Renal cortex interstitium (tissue), 11 donors: ENCODE results near the gene UBXN11. TPM values are rescaled to one million over a fixed set of nuclear protein-coding genes. Genes with fewer than 3 reads are reported as not detected.
A peak's percentile ranks its signal among the peaks of the same experiment; 100 is the strongest.
"Not testable (repeated sequence)": the region's sequence is repeated elsewhere in the genome, so short reads cannot be mapped to it uniquely, and the experiment has no call there.

ENCODE experiments used
- DNase-seq, 11 donors: peaks; one replicate each; pipeline ENCODE4 v3.0.0-alpha.2; 2013; ENCODE audit warnings: low read depth in 9 of 11, low spot score in 4 of 11; ENCODE audit errors: extremely low read depth in 1 of 11
- polyA plus RNA-seq, 3 donors: library from polyadenylated mRNA; unstranded; fragments of 120-200 nt; gene quantifications; one replicate each; pipeline ENCODE4 v1.2.1, GENCODE V29; 2013; ENCODE audit not compliant: insufficient read length in 3 of 3

The UBXN11 gene
- polyA plus RNA-seq, 3 donors = 34.0 to 55.3 (median 44.5) TPM

- no peak for DNase-seq
Measured at GRCh38 chr1:26344147-26344920, 37.9 kb upstream of the UBXN11 start.

DNA sequence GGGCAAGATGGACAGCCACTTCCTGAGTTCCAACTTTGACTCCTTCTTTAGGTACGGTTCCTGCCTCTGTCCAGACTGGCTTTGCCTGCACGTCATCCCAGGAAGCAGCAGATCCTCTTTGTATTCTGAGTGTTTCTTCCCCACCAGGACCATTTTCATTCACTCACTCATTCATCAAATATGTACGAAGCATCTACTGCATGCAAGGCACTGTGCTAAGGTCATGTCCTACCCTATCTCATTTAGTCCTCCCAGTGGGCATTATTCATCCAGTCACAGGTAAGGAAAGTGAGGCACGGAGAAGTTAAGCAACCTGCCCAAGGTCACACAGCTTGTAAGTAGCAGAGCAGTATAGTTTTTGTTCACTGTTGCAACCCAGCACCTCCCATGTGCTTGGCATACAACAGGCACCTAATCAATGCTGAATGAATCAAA lies 33.6 kb upstream of the UBXN11 start:
- DNase-seq = no peak

- DNase-seq = no peak
Measured at GRCh38 chr1:26338670-26339069, 32.2 kb upstream of the UBXN11 start.

GRCh38 chr1:26337625-26338024 lies 31.2 kb upstream of the UBXN11 start:
- no peak for DNase-seq

- DNase-seq = no peak
Measured at GRCh38 chr1:26337206-26337535, 30.7 kb upstream of the UBXN11 start.

GRCh38 chr1:26336477-26337205 lies 30.2 kb upstream of the UBXN11 start:
- DNase-seq = peak in 5 of 11 donors; percentile 37 to 63 (median 52)

DNA sequence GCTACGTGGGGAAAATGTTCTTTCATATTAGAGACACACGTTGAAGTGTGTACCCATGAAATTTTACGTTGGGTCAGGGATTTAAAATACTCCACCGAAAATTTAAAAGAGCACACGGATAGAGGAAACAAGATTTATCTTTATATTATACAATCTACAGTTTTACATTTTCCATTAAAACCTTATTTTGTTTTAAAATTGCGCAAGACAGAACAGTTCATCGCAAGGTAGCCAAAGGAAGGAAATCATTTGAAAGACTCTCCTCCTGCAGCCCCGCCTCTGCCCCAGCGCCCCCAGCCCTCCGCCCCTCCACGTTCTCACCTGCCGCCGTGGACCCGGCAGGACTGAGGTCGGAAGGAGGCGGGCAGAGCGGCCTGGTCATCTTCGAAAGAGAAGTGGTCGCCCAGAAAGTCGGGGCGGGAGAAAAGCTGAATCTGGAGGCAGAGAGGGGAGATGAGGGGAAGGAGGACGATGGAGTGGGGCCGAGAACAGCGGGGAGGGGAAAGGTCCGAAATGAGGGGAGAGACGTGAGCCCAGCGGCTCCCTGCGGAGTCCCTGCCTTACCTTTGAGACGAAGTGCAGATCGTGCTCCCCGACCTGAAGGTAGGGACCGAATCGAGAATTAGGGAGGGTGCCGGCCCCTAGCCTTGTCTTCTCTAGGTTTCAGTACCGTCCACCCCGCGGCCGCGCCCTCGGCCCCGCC lies 29.5 kb upstream of the UBXN11 start:
- DNase-seq = no peak

- not testable (repeated sequence) for DNase-seq
Measured at GRCh38 chr1:26333312-26333711, 26.9 kb upstream of the UBXN11 start.

GRCh38 chr1:26330276-26330675 lies 23.8 kb upstream of the UBXN11 start:
- no peak for DNase-seq

GRCh38 chr1:26329380-26329779 lies 22.9 kb upstream of the UBXN11 start:
- DNase-seq = not testable (repeated sequence)

GRCh38 chr1:26328597-26328996 lies 22.2 kb upstream of the UBXN11 start:
- DNase-seq = no peak

- DNase-seq = no peak
Measured at GRCh38 chr1:26327956-26328362, 21.5 kb upstream of the UBXN11 start.

GRCh38 chr1:26324550-26324949 lies 18.1 kb upstream of the UBXN11 start:
- no peak for DNase-seq

GRCh38 chr1:26323382-26323781 lies 16.9 kb upstream of the UBXN11 start:
- DNase-seq = no peak

DNA sequence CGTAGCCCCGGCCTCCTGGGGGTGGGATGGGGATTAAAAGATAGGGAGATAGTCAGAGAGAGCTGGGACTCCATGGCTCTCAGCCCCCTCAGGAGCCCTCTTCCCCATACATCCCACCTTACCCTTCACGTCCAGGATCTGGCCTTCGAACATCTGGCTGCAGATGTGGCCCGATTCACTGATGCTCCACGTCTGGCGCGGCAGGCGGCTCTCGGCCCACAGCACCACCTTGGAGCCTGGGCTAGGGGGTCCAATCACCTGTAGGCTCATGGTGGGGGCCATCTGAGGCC lies 15.6 kb upstream of the UBXN11 start:
- DNase-seq = no peak

DNA sequence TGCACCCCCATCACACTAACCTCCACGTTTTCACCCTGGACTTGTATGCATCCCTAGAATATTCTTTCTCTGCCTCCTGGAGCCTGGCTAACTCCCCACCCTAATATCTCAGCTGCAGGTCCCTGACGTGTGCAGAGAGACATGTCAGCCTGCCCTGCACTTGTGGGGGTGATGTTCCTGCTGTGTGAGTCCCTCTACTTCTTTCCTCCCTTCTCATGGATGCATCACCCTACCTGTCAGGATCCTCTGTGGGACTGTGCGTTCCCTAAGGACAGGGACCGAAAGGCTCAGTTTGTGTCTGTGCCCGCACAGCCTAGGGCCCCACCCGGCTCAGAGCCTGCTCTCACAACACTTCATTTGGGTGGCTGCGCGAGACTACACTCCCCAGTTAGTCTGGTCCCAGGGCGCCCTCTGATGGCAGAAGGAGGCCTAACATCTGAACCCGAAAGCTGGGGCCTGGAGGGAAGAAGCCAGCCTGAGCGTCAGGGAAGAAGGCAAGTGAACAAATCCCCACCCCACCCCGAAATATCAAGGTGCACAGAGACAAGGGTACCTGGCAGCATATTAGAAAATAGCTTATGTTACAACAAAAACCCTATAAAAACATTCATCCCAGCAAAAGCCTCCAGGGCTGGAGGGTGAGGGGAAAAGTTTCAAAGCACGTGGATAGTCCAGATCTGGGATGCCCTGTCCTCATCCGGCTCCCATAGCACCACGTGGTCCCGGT lies 15.0 kb upstream of the UBXN11 start:
- DNase-seq = peak in 10 of 11 donors; percentile 52 to 83 (median 68)

DNA sequence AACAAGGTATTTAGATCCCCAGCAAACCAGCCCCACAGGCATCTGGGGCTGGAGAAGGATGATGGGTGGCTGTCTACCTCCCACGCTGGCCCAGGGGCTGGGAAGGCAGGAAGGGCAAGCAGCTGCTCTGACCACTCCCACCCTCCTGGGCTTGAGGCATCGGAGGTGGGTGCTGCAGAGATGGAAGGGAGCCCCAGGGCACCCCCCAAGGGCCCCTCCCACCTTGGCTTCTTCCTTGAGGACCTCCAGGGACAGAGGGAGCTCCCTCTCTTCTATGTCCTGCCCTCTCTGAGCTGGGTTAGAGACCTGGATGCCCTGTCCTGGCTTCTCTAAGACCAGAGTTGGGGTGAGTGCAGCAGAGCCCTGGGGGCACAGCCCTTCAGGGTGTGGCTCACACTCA lies 14.5 kb upstream of the UBXN11 start:
- no peak for DNase-seq

DNA sequence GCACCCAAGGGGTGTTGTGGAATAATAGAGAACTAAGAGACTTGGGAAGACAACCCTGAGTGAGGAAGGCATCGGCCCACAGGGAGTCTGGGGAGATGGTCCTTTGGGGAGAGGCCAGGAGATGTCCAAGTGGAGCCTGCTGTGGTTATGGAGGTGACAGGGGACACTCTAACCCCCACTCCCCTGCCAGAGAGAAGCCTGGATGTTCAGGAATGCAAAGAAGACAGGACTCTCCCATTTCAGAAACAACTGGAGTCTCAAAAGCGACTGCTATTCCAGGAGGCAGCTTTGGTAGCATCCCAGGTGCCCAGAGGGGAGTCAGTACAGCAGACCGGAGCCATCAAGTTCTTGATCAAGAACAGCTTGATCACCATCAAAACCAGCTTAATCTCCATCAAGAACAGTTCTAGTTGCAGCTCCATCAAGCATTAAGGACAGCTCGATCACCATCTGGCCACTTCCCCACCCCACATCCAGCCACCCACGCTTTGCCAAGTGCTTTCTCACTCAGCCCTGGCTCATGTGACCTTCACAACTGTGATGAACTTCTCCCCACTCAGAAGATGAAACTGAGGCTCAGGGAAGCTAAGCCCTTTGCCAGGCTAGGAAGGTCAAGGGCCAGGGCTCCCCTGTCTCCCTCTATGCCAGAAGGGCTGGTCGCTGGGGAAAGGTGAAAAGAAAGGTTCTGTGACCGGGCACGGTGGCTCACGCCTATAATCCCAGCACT lies 12.1 kb upstream of the UBXN11 start:
- DNase-seq = no peak
